Uterus (tissue), 4 donors: ENCODE results near the gene SBF2. TPM values are rescaled to one million over a fixed set of nuclear protein-coding genes. Genes with fewer than 3 reads are reported as not detected.

Experiments used
- DNase-seq, 2 donors: peaks; one replicate each; pipeline ENCODE4 v3.0.0-alpha.2; 2019 to 2020
- H3K27ac ChIP-seq, 2 donors: fragments of 200-600 bp; sonication (generic); 1 replicate in 1 of 2; 2 replicates in 1 of 2; pipeline ENCODE4 v1.5.1; 2016 to 2018
- H3K27me3 ChIP-seq, 2 donors: fragments of 200-600 bp; sonication (generic); one replicate each; pipeline ENCODE4 v1.5.1; 2018 to 2019; ENCODE audit warnings: control low read depth in 1 of 2
- H3K36me3 ChIP-seq, 2 donors: fragments of 200-600 bp; sonication (generic); one replicate each; pipeline ENCODE4 v1.5.1; 2019; ENCODE audit warnings: control low read depth in 1 of 2
- H3K4me1 ChIP-seq, 2 donors: fragments of 200-600 bp; sonication (generic); one replicate each; pipeline ENCODE4 v1.5.1; 2018 to 2019; ENCODE audit warnings: control low read depth in 1 of 2
- H3K4me3 ChIP-seq, 2 donors: fragments of 200-600 bp; sonication (generic); 1 replicate in 1 of 2; 2 replicates in 1 of 2; pipeline ENCODE4 v1.5.1; 2018 to 2019; ENCODE audit warnings: mild to moderate bottlenecking in 1 of 2
- H3K9me3 ChIP-seq, 2 donors: fragments of 200-600 bp; sonication (generic); one replicate each; pipeline ENCODE4 v1.5.1; 2019; ENCODE audit warnings: control low read depth in 1 of 2
- POLR2A ChIP-seq, 2 donors: fragments of 450-650 bp; IDR thresholded peaks; one replicate each; pipeline ENCODE4 v1.6.1; 2016; ENCODE audit warnings: antibody characterized with exemption in 2 of 2, mild to moderate bottlenecking in 1 of 2, moderate library complexity in 1 of 2
- intact Hi-C: fragments of 100-400 bp; cut with DNase I; formaldehyde crosslinking; loops from one replicate; pipeline ENCODE4 v1.15.1; 2023; ENCODE audit warnings: low total_unique reads
- total RNA-seq, 4 donors: library from RNA; depleted of rRNA in 3 of 4; stranded (reverse); fragments of >200 nt in 3 of 4; gene quantifications; one replicate each; pipeline versions ENCODE4 v1.1.0 to v1.2.4, GENCODE V29; 2014 to 2023
- TF ChIP-seq, protein P1 (sequence below), 4 experiments: fragments of 200-600 bp in 2 of 4; fragments of 450-650 bp in 2 of 4; sonication (generic) in 2 of 4; IDR thresholded peaks; one replicate each; pipeline ENCODE4 v1.5.1; 2016 to 2019; ENCODE audit warnings: antibody characterized with exemption in 4 of 4, mild to moderate bottlenecking in 2 of 4, moderate library complexity in 1 of 4
- donor health status: DM: yes; HTN: yes; CAD: no.

Gene SBF2
- total RNA-seq, 4 donors from 2014 or later, result 45.0 to 202 (median 98.0) TPM

GRCh38 chr11:9831122-9831521, 462.9 kb downstream of the SBF2 start:
- Histone ChIP-seq H3K4me3 (no peak overlapping the region), H3K27ac (no peak overlapping the region), H3K36me3 (no peaks in the 10 kb centered on the region), H3K9me3 (no peaks in the 10 kb centered on the region), H3K27me3 (no peaks in the 10 kb centered on the region), H3K4me1 (no peaks in the 10 kb centered on the region)
- DNase-seq, result no peak
- no peak for TF ChIP-seq POLR2A (IDR thresholded peaks at IDR 0.05)
- TF ChIP-seq, protein P1, sequence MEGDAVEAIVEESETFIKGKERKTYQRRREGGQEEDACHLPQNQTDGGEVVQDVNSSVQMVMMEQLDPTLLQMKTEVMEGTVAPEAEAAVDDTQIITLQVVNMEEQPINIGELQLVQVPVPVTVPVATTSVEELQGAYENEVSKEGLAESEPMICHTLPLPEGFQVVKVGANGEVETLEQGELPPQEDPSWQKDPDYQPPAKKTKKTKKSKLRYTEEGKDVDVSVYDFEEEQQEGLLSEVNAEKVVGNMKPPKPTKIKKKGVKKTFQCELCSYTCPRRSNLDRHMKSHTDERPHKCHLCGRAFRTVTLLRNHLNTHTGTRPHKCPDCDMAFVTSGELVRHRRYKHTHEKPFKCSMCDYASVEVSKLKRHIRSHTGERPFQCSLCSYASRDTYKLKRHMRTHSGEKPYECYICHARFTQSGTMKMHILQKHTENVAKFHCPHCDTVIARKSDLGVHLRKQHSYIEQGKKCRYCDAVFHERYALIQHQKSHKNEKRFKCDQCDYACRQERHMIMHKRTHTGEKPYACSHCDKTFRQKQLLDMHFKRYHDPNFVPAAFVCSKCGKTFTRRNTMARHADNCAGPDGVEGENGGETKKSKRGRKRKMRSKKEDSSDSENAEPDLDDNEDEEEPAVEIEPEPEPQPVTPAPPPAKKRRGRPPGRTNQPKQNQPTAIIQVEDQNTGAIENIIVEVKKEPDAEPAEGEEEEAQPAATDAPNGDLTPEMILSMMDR (IDR thresholded peaks at IDR 0.05), result no peak
- intact Hi-C loops, result no loop called here

- TF ChIP-seq, protein P1 (IDR thresholded peaks at IDR 0.05), result no peak
- TF ChIP-seq POLR2A (IDR thresholded peaks at IDR 0.05), result no peak
- Histone ChIP-seq H3K4me3 (no peak overlapping the region), H3K36me3 (no peaks in the 10 kb centered on the region), H3K4me1 (no peaks in the 10 kb centered on the region), H3K27me3 (no peaks in the 10 kb centered on the region), H3K9me3 (no peaks in the 10 kb centered on the region), H3K27ac (no peak overlapping the region)
- DNase-seq, result no peak
- intact Hi-C loops, result no loop called here
Observed at GRCh38 chr11:9827708-9828107, 466.3 kb downstream of the SBF2 start.

- Histone ChIP-seq H3K36me3 (no peaks in the 10 kb centered on the region), H3K4me3 (no peak overlapping the region), H3K9me3 (no peaks in the 10 kb centered on the region), H3K4me1 (no peaks in the 10 kb centered on the region), H3K27ac (no peak overlapping the region), H3K27me3 (no peaks in the 10 kb centered on the region)
- no peak for DNase-seq
- TF ChIP-seq, protein P1 (IDR thresholded peaks at IDR 0.05), result no peak
- TF ChIP-seq POLR2A (IDR thresholded peaks at IDR 0.05), result no peak
- intact Hi-C loops, result no loop called here
Observed at GRCh38 chr11:9826390-9826789, 467.6 kb downstream of the SBF2 start.

GRCh38 chr11:9825895-9826294, 468.1 kb downstream of the SBF2 start:
- TF ChIP-seq, protein P1 (IDR thresholded peaks at IDR 0.05), result no peak
- no peaks in the 10 kb centered on the region for H3K36me3 ChIP-seq
- no peak overlapping the region for H3K4me3 ChIP-seq
- no peak for DNase-seq
- intact Hi-C loops, result no loop called here
- H3K27ac ChIP-seq, result no peak overlapping the region
- H3K27me3 ChIP-seq, result no peaks in the 10 kb centered on the region
- H3K4me1 ChIP-seq, result no peaks in the 10 kb centered on the region
- no peaks in the 10 kb centered on the region for H3K9me3 ChIP-seq

- no peaks in the 10 kb centered on the region for H3K27me3 ChIP-seq
- no peak for TF ChIP-seq POLR2A (IDR thresholded peaks at IDR 0.05)
- TF ChIP-seq, protein P1 (IDR thresholded peaks at IDR 0.05), result no peak
- H3K27ac ChIP-seq, result no peak overlapping the region
- no peaks in the 10 kb centered on the region for H3K4me1 ChIP-seq
- no peak for DNase-seq
- no peaks in the 10 kb centered on the region for H3K9me3 ChIP-seq
- H3K36me3 ChIP-seq, result no peaks in the 10 kb centered on the region
- H3K4me3 ChIP-seq, result no peak overlapping the region
- intact Hi-C loops, result no loop called here
Observed at GRCh38 chr11:9825315-9825714, 468.7 kb downstream of the SBF2 start.
